Testis (tissue), 3 donors: ENCODE results near the gene MYO15A. TPM values are rescaled to one million over a fixed set of nuclear protein-coding genes. Genes with fewer than 3 reads are reported as not detected.

Source experiments
- DNase-seq: peaks from one replicate; pipeline ENCODE4 v3.0.0-alpha.2; 2019
- H3K27ac ChIP-seq, 2 donors: fragments of 200-600 bp; sonication (generic); one replicate each; pipeline ENCODE4 v1.5.1; 2019
- H3K27me3 ChIP-seq: fragments of 200-600 bp; sonication (generic); one replicate; pipeline ENCODE4 v1.5.1; 2019
- H3K36me3 ChIP-seq: fragments of 200-600 bp; sonication (generic); one replicate; pipeline ENCODE4 v1.5.1; 2017; ENCODE audit warnings: low read depth; ENCODE audit errors: missing control alignments
- H3K4me1 ChIP-seq: fragments of 200-600 bp; sonication (generic); one replicate; pipeline ENCODE4 v1.5.1; 2019
- H3K4me3 ChIP-seq, 2 donors: fragments of 200-600 bp; sonication (generic); one replicate each; pipeline ENCODE4 v1.5.1; 2017 to 2019
- H3K9me3 ChIP-seq: fragments of 200-600 bp; sonication (generic); one replicate; pipeline ENCODE4 v1.5.1; 2017
- CTCF ChIP-seq, 3 experiments: fragments of 450-650 bp in 2 of 3; fragments of 200-600 bp in 1 of 3; sonication (generic) in 1 of 3; IDR thresholded peaks; one replicate each; pipeline ENCODE4 v1.5.1; 2016 to 2019; ENCODE audit warnings: antibody characterized with exemption in 3 of 3, mild to moderate bottlenecking in 2 of 3, moderate library complexity in 1 of 3
- POLR2A ChIP-seq: fragments of 450-650 bp; IDR thresholded peaks from one replicate; pipeline ENCODE4 v1.6.1; 2017; ENCODE audit warnings: antibody characterized with exemption, mild to moderate bottlenecking, moderate library complexity
- WGBS, 2 donors: methylation state at CpG; one replicate each; pipeline ENCODE4 v1.1.5; 2018; 5-methylcytosine and 5-hydroxymethylcytosine counted together
- intact Hi-C: fragments of 100-400 bp; cut with DNase I; formaldehyde crosslinking; loops from one replicate; pipeline ENCODE4 v1.15.1; 2023; ENCODE audit warnings: low total_unique reads
- polyA plus RNA-seq: library from polyadenylated mRNA; stranded (reverse); fragments of 350-450 nt; fragmentation: Illumina TruSeq; extraction: RNeasy Lipid Tissue Mini Kit (QIAGEN cat#74804); gene quantifications from one replicate; pipeline ENCODE4 v1.2.3, GENCODE V29; 2014; ENCODE audit warnings: low read depth, low replicate concordance; ENCODE audit not compliant: insufficient read depth
- total RNA-seq, 2 donors: library from RNA; depleted of rRNA; stranded (reverse); fragments of >200 nt; gene quantifications; one replicate each; pipeline ENCODE4 v1.2.3, GENCODE V29; 2016

The MYO15A gene
- total and polyA plus RNA-seq, 3 donors from 2014 or later, result 18.6 to 30.2 (median 21.7) TPM

- no peak overlapping the region for H3K4me3 ChIP-seq
- WGBS, 2 donors, result 85 to 90% methylated on average over 1 of the region's 1 CpG
- TF ChIP-seq CTCF (IDR thresholded peaks at IDR 0.05) (no peak), POLR2A (no peak)
- no peaks in the 10 kb centered on the region for H3K27me3 ChIP-seq
- no peaks in the 10 kb centered on the region for H3K9me3 ChIP-seq
- H3K36me3 ChIP-seq, result no peaks in the 10 kb centered on the region
- intact Hi-C loops, result no loop called here
- DNase-seq, result no peak
- no peak overlapping the region for H3K27ac ChIP-seq
- H3K4me1 ChIP-seq, result peaks cover 9% of the 10 kb centered on the region
Measured at GRCh38 chr17:18179196-18179595, 70.6 kb downstream of the MYO15A start.

- no peak for DNase-seq
- Histone ChIP-seq H3K27me3 (no peaks in the 10 kb centered on the region), H3K4me3 (no peak overlapping the region), H3K27ac (no peak overlapping the region), H3K36me3 (no peaks in the 10 kb centered on the region), H3K4me1 (peaks cover 9% of the 10 kb centered on the region), H3K9me3 (no peaks in the 10 kb centered on the region)
- intact Hi-C loops, result no loop called here
- 73 to 78% methylated on average over 7 of the region's 7 CpGs for WGBS, 2 donors
- TF ChIP-seq POLR2A (no peak), CTCF (IDR thresholded peaks at IDR 0.05) (no peak)
Measured at GRCh38 chr17:18179804-18180203, 71.2 kb downstream of the MYO15A start.

- no peak for DNase-seq
- no peaks in the 10 kb centered on the region for H3K9me3 ChIP-seq
Measured at GRCh38 chr17:18181358-18181757, 72.8 kb downstream of the MYO15A start.

GRCh38 chr17:18182110-18182977 is 73.8 kb downstream of the MYO15A start:
- peak overlapping the region; percentile 90 to 94 for H3K4me3 ChIP-seq
- DNase-seq, result peak; percentile 67
- H3K4me1 ChIP-seq, result peaks cover 25% of the 10 kb centered on the region
- TF ChIP-seq POLR2A (no peak), CTCF (IDR thresholded peaks at IDR 0.05) (no peak)
- peak overlapping the region; percentile 98 to 99 for H3K27ac ChIP-seq
- no peaks in the 10 kb centered on the region for H3K9me3 ChIP-seq
- no peaks in the 10 kb centered on the region for H3K36me3 ChIP-seq
- H3K27me3 ChIP-seq, result no peaks in the 10 kb centered on the region
- intact Hi-C loops, result no loop called here
- 7% methylated on average over 24 to 28 of the region's 28 CpGs for WGBS, 2 donors

More at GRCh38 chr17:18181358-18181757, 72.8 kb downstream of the MYO15A start:
- H3K4me1 ChIP-seq, result peaks cover 16% of the 10 kb centered on the region
- intact Hi-C loops, result no loop called here
- H3K27me3 ChIP-seq, result no peaks in the 10 kb centered on the region
- WGBS, 2 donors, result 37 to 46% methylated on average over 5 of the region's 5 CpGs
- TF ChIP-seq POLR2A (no peak), CTCF (IDR thresholded peaks at IDR 0.05) (no peak)
- H3K36me3 ChIP-seq, result no peaks in the 10 kb centered on the region
- no peak overlapping the region for H3K4me3 ChIP-seq
- peak overlapping the region in 1 of 2 donors; percentile 99 for H3K27ac ChIP-seq
